ENCODE results near the gene PIGS. TPM values are rescaled to one million over a fixed set of nuclear protein-coding genes. Genes with fewer than 3 reads are reported as not detected.

Gene PIGS
- total RNA-seq, 1 experiment from 2014 or later: 50.9 TPM

DNA sequence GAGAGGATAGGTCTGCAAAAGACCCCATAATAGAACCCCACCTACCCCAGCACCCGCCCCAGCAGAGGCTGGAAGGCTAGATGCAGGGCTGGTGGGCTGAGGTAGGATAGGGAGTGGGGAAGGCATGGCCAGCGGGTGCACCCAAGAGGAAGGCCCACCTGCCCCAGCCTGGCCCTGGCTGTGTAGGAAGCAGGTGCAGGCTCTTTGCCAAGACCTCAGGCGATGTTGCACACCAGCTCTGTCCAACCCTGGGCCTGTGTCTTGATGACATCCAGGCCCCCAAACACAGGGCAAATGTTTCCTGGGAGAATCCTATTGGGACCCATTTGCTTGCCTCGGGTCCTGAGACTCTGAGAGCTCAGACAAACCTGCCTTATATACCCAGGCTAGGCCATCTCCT lies 31.1 kb downstream of the PIGS start:
- Mint-ChIP-seq H3K4me1 (ENCODE audit: low read depth, unreplicated experiment) (no peaks in the 10 kb centered on the region), H3K27ac (ENCODE audit: unreplicated experiment) (no peak overlapping the region), H3K36me3 (ENCODE audit: insufficient read depth, unreplicated experiment) (no peaks in the 10 kb centered on the region), H3K4me3 (ENCODE audit: low read depth, unreplicated experiment) (no peak overlapping the region), H3K9me3 (ENCODE audit: low read depth, unreplicated experiment) (no peaks in the 10 kb centered on the region), H3K27me3 (ENCODE audit: unreplicated experiment) (peaks cover 28% of the 10 kb centered on the region)
- DNase-seq: no peak
- BruUV-seq (replicated peaks): no TSS peak
- TF ChIP-seq, protein P1, sequence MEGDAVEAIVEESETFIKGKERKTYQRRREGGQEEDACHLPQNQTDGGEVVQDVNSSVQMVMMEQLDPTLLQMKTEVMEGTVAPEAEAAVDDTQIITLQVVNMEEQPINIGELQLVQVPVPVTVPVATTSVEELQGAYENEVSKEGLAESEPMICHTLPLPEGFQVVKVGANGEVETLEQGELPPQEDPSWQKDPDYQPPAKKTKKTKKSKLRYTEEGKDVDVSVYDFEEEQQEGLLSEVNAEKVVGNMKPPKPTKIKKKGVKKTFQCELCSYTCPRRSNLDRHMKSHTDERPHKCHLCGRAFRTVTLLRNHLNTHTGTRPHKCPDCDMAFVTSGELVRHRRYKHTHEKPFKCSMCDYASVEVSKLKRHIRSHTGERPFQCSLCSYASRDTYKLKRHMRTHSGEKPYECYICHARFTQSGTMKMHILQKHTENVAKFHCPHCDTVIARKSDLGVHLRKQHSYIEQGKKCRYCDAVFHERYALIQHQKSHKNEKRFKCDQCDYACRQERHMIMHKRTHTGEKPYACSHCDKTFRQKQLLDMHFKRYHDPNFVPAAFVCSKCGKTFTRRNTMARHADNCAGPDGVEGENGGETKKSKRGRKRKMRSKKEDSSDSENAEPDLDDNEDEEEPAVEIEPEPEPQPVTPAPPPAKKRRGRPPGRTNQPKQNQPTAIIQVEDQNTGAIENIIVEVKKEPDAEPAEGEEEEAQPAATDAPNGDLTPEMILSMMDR (IDR thresholded peaks at IDR 0.05; ENCODE audit: unreplicated experiment): no peak
- intact Hi-C loops (cut with micrococcal nuclease; ENCODE audit: unreplicated experiment): loop anchor here (1.0 kb wide), 1 partner anchor 46 kb away; no protein-coding TSS in a partner anchor
- CTCF ChIA-PET: interaction anchor here (0.9 kb wide), 1 partner anchor 42 kb away, joined by 3 read pairs; no protein-coding TSS in a partner anchor

DNA sequence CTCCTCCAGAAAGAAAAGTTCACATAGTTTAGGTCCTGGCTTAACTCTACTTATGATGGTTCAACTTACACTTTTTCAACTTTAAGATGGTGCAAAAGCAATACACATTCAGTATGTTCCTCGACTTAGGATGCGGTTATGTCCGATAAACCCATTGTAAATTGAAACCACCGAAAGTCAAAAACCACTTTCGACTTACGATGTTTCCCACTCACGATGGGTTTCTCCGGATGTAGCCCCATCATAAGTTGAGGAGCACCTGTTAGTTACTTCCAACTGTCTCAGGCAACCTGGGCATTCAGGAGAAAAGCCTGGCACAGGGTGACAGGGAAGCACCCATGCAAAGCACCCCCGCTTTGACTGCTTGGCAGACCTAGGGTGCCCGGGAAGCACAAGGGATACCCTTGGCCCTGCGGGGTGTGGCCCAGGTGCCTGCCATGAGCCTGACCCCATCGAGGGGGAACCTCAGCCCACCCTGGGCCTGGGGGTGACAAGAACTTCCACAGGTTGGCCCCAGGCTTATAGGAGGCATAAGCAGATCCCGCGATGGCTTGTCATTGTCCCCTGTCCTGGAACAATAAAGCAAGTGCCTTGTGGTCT lies 32.9 kb downstream of the PIGS start:
- BruUV-seq (replicated peaks): no TSS peak
- Mint-ChIP-seq H3K36me3 (ENCODE audit: insufficient read depth, unreplicated experiment) (no peaks in the 10 kb centered on the region), H3K27me3 (ENCODE audit: unreplicated experiment) (peaks cover 27% of the 10 kb centered on the region), H3K27ac (ENCODE audit: unreplicated experiment) (no peak overlapping the region), H3K9me3 (ENCODE audit: low read depth, unreplicated experiment) (no peaks in the 10 kb centered on the region), H3K4me1 (ENCODE audit: low read depth, unreplicated experiment) (peaks cover 4% of the 10 kb centered on the region), H3K4me3 (ENCODE audit: low read depth, unreplicated experiment) (no peak overlapping the region)
- intact Hi-C loops (cut with micrococcal nuclease; ENCODE audit: unreplicated experiment): no loop called here
- TF ChIP-seq, protein P1 (IDR thresholded peaks at IDR 0.05; ENCODE audit: unreplicated experiment): no peak
- CTCF ChIA-PET: no interaction called here
- DNase-seq: no peak

DNA sequence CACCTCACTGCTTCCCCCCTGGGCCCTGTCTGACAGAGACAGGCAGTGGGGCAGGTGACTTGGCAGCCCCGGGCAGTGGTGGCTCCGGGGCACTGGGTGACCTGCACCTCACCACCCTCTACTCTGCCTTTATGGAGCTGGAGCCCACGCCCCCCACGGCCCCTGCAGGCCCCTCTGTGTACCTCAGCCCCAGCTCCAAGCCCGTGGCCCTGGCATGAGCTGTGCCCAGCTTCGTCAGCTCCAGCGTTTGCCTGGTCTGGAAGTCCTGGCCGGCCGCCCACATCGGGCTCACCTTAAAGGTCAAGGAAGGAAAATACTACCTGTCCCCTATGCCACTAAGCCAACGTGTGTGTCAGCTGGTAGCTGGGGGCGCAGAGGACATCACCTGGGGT lies 34.1 kb downstream of the PIGS start:
- no peak for DNase-seq

DNA sequence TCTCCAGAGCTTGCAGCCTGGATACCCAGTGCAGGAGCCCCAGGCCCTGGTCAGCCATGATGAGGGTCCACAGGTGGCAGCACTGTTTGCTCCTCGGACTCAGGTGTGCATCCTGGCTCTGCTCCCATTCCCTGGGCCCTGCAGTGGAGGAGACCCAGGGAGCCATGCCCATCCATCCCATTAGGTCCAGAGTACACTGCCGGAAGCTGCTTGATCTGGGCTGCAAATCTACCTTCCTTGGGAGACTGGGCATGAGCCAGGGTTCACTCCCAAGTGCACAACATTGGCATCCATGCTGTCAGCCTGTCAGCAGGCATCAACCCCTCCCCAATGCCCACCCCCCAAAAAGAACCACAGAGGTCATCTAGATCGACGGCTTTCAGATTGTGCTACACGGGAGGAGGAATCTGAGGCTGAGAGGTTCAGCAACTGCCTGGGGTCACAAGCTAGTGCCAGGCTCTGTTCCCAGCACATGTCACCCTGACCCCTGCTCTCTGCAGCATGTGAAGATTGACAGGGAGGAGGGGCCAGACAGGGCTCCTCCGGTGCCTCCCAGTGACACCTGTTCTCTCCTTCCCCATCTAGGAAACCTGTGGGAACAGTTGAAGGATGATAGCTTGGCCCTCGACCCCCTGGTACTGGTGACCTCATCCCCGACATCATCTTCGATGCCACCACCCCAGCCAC lies 34.6 kb downstream of the PIGS start:
- intact Hi-C loops (cut with micrococcal nuclease; ENCODE audit: unreplicated experiment): no loop called here
- no peaks in the 10 kb centered on the region for H3K36me3 Mint-ChIP-seq (ENCODE audit: insufficient read depth, unreplicated experiment)
- no peak overlapping the region for H3K4me3 Mint-ChIP-seq (ENCODE audit: low read depth, unreplicated experiment)
- H3K27ac Mint-ChIP-seq (ENCODE audit: unreplicated experiment): no peak overlapping the region
- CTCF ChIA-PET: interaction anchor here (1.3 kb wide), 1 partner anchor 39 kb away, joined by 3 read pairs; no protein-coding TSS in a partner anchor
- H3K27me3 Mint-ChIP-seq (ENCODE audit: unreplicated experiment): peaks cover 43% of the 10 kb centered on the region
- no TSS peak for BruUV-seq (replicated peaks)
- TF ChIP-seq, protein P1 (IDR thresholded peaks at IDR 0.05; ENCODE audit: unreplicated experiment): no peak
- H3K4me1 Mint-ChIP-seq (ENCODE audit: low read depth, unreplicated experiment): peaks cover 9% of the 10 kb centered on the region
- no peaks in the 10 kb centered on the region for H3K9me3 Mint-ChIP-seq (ENCODE audit: low read depth, unreplicated experiment)
- DNase-seq: no peak

More for the DNA sequence above, 34.1 kb downstream of the PIGS start:
- Mint-ChIP-seq H3K4me3 (ENCODE audit: low read depth, unreplicated experiment) (no peak overlapping the region), H3K36me3 (ENCODE audit: insufficient read depth, unreplicated experiment) (no peaks in the 10 kb centered on the region), H3K27me3 (ENCODE audit: unreplicated experiment) (peaks cover 37% of the 10 kb centered on the region), H3K27ac (ENCODE audit: unreplicated experiment) (no peak overlapping the region), H3K9me3 (ENCODE audit: low read depth, unreplicated experiment) (no peaks in the 10 kb centered on the region), H3K4me1 (ENCODE audit: low read depth, unreplicated experiment) (peaks cover 9% of the 10 kb centered on the region)
- BruUV-seq (replicated peaks): no TSS peak
- intact Hi-C loops (cut with micrococcal nuclease; ENCODE audit: unreplicated experiment): no loop called here
- CTCF ChIA-PET: interaction anchor here (1.3 kb wide), 1 partner anchor 39 kb away, joined by 3 read pairs; no protein-coding TSS in a partner anchor
- TF ChIP-seq, protein P1 (IDR thresholded peaks at IDR 0.05; ENCODE audit: unreplicated experiment): no peak
